H9 (cell line): ENCODE results near the gene WSCD1. TPM values are rescaled to one million over a fixed set of nuclear protein-coding genes. Genes with fewer than 3 reads are reported as not detected.

Experiments
- DNase-seq: peaks from one replicate; pipeline ENCODE4 v3.0.0-alpha.2; 2017
- H2AFZ ChIP-seq: one replicate; pipeline ENCODE4 v1.6.1; 2013; ENCODE audit warnings: mild to moderate bottlenecking, low read length, control low read depth, moderate library complexity
- H2AK5ac ChIP-seq: 2 replicates; pipeline ENCODE4 v1.6.1; 2013; ENCODE audit warnings: low read length, control low read depth, mixed read lengths; ENCODE audit not compliant: insufficient read length
- H2BK120ac ChIP-seq: one replicate; pipeline ENCODE4 v1.6.1; 2013; ENCODE audit warnings: low read depth, mild to moderate bottlenecking, low read length, control low read depth, inconsistent platforms; ENCODE audit not compliant: poor library complexity, severe bottlenecking
- H2BK12ac ChIP-seq: 2 replicates; pipeline ENCODE4 v1.6.1; 2013; ENCODE audit warnings: low read length, control low read depth, mixed read lengths, low read depth; ENCODE audit not compliant: insufficient read length
- H2BK15ac ChIP-seq: 2 replicates; pipeline ENCODE4 v1.6.1; 2013; ENCODE audit warnings: low read depth, low read length, control low read depth
- H2BK20ac ChIP-seq: one replicate; pipeline ENCODE4 v1.6.1; 2013; ENCODE audit warnings: low read depth, mild to moderate bottlenecking, low read length, control low read depth, inconsistent platforms; ENCODE audit not compliant: poor library complexity, severe bottlenecking
- H2BK5ac ChIP-seq: 2 replicates; pipeline ENCODE4 v1.6.1; 2013; ENCODE audit warnings: low read length, control low read depth, mixed read lengths; ENCODE audit not compliant: insufficient read length
- H3K14ac ChIP-seq: 2 replicates; pipeline ENCODE4 v1.6.1; 2013; ENCODE audit warnings: low read length, control low read depth; ENCODE audit not compliant: insufficient read depth
- H3K18ac ChIP-seq: 2 replicates; pipeline ENCODE4 v1.6.1; 2013; ENCODE audit warnings: low read depth, mild to moderate bottlenecking, mixed read lengths, low read length, control low read depth; ENCODE audit not compliant: insufficient read length
- H3K23ac ChIP-seq: 2 replicates; pipeline ENCODE4 v1.6.1; 2013; ENCODE audit warnings: low read length, control low read depth, mixed read lengths, low read depth; ENCODE audit not compliant: insufficient read length
- H3K23me2 ChIP-seq: 2 replicates; pipeline ENCODE4 v1.6.1; 2013; ENCODE audit warnings: low read depth, mild to moderate bottlenecking, mixed read lengths, low read length, control low read depth; ENCODE audit not compliant: insufficient read length, poor library complexity, severe bottlenecking
- H3K27ac ChIP-seq: 2 replicates; pipeline ENCODE4 v1.5.1; 2013; ENCODE audit warnings: low read length, control low read depth, mixed read lengths, low read depth; ENCODE audit not compliant: insufficient read length
- H3K27me3 ChIP-seq: 2 replicates; pipeline ENCODE4 v1.6.1; 2013; ENCODE audit warnings: low read length, control low read depth, inconsistent platforms; ENCODE audit not compliant: insufficient read depth
- H3K4ac ChIP-seq: 2 replicates; pipeline ENCODE4 v1.6.1; 2013; ENCODE audit warnings: low read depth, mild to moderate bottlenecking, control low read depth, inconsistent platforms, low read length, moderate library complexity
- H3K4me1 ChIP-seq: 2 replicates; pipeline ENCODE4 v1.6.1; 2013; ENCODE audit warnings: low read length, control low read depth, inconsistent platforms; ENCODE audit not compliant: insufficient read depth
- H3K4me2 ChIP-seq: 2 replicates; pipeline ENCODE4 v1.6.1; 2013; ENCODE audit warnings: low read length, control low read depth, mixed read lengths; ENCODE audit not compliant: insufficient read length, insufficient read depth
- H3K56ac ChIP-seq: 2 replicates; pipeline ENCODE4 v1.6.1; 2013; ENCODE audit warnings: low read depth, mild to moderate bottlenecking, mixed read lengths, low read length, control low read depth; ENCODE audit not compliant: insufficient read length
- H3K79me1 ChIP-seq: 2 replicates; pipeline ENCODE4 v1.6.1; 2013; ENCODE audit warnings: low read depth, mild to moderate bottlenecking, moderate library complexity, low read length, control low read depth, inconsistent platforms; ENCODE audit not compliant: insufficient read depth, poor library complexity, severe bottlenecking
- H3K79me2 ChIP-seq: 2 replicates; pipeline ENCODE4 v1.6.1; 2013; ENCODE audit warnings: low read length, control low read depth, inconsistent platforms; ENCODE audit not compliant: insufficient read depth
- H3K9ac ChIP-seq: 2 replicates; pipeline ENCODE4 v1.6.1; 2013; ENCODE audit warnings: low read length, control low read depth, mixed read lengths; ENCODE audit not compliant: insufficient read length; ENCODE audit errors: extremely low read depth
- H3K9me3 ChIP-seq: one replicate; pipeline ENCODE4 v1.6.1; 2013; ENCODE audit warnings: low read depth, low read length, inconsistent platforms; ENCODE audit not compliant: control insufficient read depth
- H3T11ph ChIP-seq: one replicate; pipeline ENCODE4 v1.6.1; 2013; ENCODE audit warnings: mild to moderate bottlenecking, low read length, control low read depth, inconsistent platforms
- H4K20me1 ChIP-seq: one replicate; pipeline ENCODE4 v1.6.1; 2013; ENCODE audit not compliant: control insufficient read depth, insufficient read length, insufficient read depth
- H4K5ac ChIP-seq: 2 replicates; pipeline ENCODE4 v1.6.1; 2013; ENCODE audit warnings: low read depth, mild to moderate bottlenecking, mixed read lengths, low read length, control low read depth; ENCODE audit not compliant: insufficient read length
- H4K8ac ChIP-seq: replicated peaks from 2 replicates; pipeline ENCODE4 v1.6.1; 2013; ENCODE audit warnings: low read length, control low read depth, mixed read lengths, low read depth; ENCODE audit not compliant: insufficient read length
- H4K91ac ChIP-seq: 2 replicates; pipeline ENCODE4 v1.6.1; 2013; ENCODE audit warnings: low read depth, mild to moderate bottlenecking, moderate library complexity, mixed read lengths, low read length, control low read depth; ENCODE audit not compliant: insufficient read length
- H3K27ac Mint-ChIP-seq, 3 experiments: 2 replicates in 2 of 3; 3 replicates in 1 of 3; pipeline ENCODE4 v1.8.0; 2020 to 2021; ENCODE audit warnings: mixed read lengths in 3 of 3, mild to moderate bottlenecking in 1 of 3, moderate library complexity in 1 of 3
- H3K27me3 Mint-ChIP-seq: 2 replicates; pipeline ENCODE4 v1.8.0; 2021; ENCODE audit warnings: low read depth, mild to moderate bottlenecking, moderate library complexity, mixed read lengths
- H3K36me3 Mint-ChIP-seq, 3 experiments: 2 replicates in 2 of 3; 3 replicates in 1 of 3; pipeline ENCODE4 v1.8.0; 2020 to 2021; ENCODE audit warnings: low read depth in 3 of 3, mixed read lengths in 3 of 3; ENCODE audit not compliant: insufficient read depth in 1 of 3
- H3K4me1 Mint-ChIP-seq, 2 experiments: 2 replicates each; pipeline ENCODE4 v1.8.0; 2020; ENCODE audit warnings: mixed read lengths in 2 of 2
- H3K4me3 Mint-ChIP-seq, 2 experiments: 2 replicates in 1 of 2; 3 replicates in 1 of 2; pipeline ENCODE4 v1.8.0; 2020 to 2021; ENCODE audit warnings: mild to moderate bottlenecking in 2 of 2, mixed read lengths in 2 of 2, moderate library complexity in 1 of 2
- H3K9me3 Mint-ChIP-seq, 2 experiments: 2 replicates in 1 of 2; 3 replicates in 1 of 2; pipeline ENCODE4 v1.8.0; 2020; ENCODE audit warnings: mild to moderate bottlenecking in 2 of 2, mixed read lengths in 2 of 2, moderate library complexity in 1 of 2
- WGBS: extraction: QIAGEN DNeasy Blood & Tissue Kit; methylation state at CpG from one replicate; pipeline ENCODE4 v1.1.7; 2013; ENCODE audit warnings: missing lambda C conversion rate, low lambda C conversion rate, mixed read lengths; ENCODE audit not compliant: insufficient read length; ENCODE audit errors: extremely low coverage; 5-methylcytosine and 5-hydroxymethylcytosine counted together
- total RNA-seq: library from RNA; stranded (reverse); gene quantifications from 2 replicates; pipeline ENCODE4 v1.2.1, GENCODE V29; 2021
- TF ChIP-seq, protein P1 (sequence below): fragments of 200-600 bp; sonication (generic); conservative IDR thresholded peaks from 3 replicates; pipeline ENCODE4 v1.8.0; 2021; ENCODE audit warnings: antibody characterized with exemption, mild to moderate bottlenecking

Gene WSCD1
- total RNA-seq, 1 experiment from 2014 or later, result 33.6 TPM

DNA sequence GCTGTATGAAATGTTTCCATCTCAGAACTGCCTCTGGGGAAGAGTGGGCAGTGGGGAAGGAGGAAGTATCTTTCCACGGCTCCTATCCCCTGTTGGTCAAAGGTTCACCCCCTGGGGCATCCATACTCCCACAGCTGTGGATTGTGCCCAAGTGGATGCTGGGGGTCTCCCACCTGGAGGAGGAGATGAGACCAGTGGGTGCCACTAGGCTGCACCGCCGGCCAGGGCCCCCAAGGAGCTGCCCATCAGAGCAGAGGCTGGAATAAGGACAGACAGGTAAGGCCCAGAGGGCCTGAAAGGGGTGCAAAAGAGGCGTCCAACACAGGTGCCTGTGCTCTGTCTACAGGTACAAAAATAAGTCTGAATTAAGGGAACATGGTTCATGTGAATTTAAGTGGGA is 87.5 kb downstream of the WSCD1 start:
- H3K36me3 Mint-ChIP-seq, result no peaks in the 10 kb centered on the region
- peaks cover 24 to 28% of the 10 kb centered on the region in 2 experiments for H3K4me1 Mint-ChIP-seq
- Histone ChIP-seq H2BK120ac (no peak overlapping the region), H3K4me1 (peaks cover 2% of the 10 kb centered on the region; the same call in 1 of the 2 replicates), H3K79me1 (no peaks in the 10 kb centered on the region), H3K18ac (no peak overlapping the region), H2BK15ac (no peak overlapping the region), H3K9me3 (no peaks in the 10 kb centered on the region), H4K8ac (no peak overlapping the region), H3K14ac (no peak overlapping the region), H3K27ac (no peak overlapping the region), H2BK20ac (no peak overlapping the region), H3K4ac (no peak overlapping the region), H2BK5ac (no peak overlapping the region), H3T11ph (no peak overlapping the region), H3K27me3 (no peaks in the 10 kb centered on the region), H3K23me2 (no peaks in the 10 kb centered on the region), H3K4me2 (no peak overlapping the region), H2AFZ (no peak overlapping the region), H3K56ac (no peak overlapping the region), H3K23ac (no peak overlapping the region), H4K20me1 (no peaks in the 10 kb centered on the region), H3K79me2 (no peaks in the 10 kb centered on the region), H3K9ac (no peak overlapping the region), H4K5ac (no peak overlapping the region), H2AK5ac (no peak overlapping the region), H4K91ac (no peak overlapping the region), H2BK12ac (no peak overlapping the region)
- H3K4me3 Mint-ChIP-seq, result no peak overlapping the region
- TF ChIP-seq, protein P1, sequence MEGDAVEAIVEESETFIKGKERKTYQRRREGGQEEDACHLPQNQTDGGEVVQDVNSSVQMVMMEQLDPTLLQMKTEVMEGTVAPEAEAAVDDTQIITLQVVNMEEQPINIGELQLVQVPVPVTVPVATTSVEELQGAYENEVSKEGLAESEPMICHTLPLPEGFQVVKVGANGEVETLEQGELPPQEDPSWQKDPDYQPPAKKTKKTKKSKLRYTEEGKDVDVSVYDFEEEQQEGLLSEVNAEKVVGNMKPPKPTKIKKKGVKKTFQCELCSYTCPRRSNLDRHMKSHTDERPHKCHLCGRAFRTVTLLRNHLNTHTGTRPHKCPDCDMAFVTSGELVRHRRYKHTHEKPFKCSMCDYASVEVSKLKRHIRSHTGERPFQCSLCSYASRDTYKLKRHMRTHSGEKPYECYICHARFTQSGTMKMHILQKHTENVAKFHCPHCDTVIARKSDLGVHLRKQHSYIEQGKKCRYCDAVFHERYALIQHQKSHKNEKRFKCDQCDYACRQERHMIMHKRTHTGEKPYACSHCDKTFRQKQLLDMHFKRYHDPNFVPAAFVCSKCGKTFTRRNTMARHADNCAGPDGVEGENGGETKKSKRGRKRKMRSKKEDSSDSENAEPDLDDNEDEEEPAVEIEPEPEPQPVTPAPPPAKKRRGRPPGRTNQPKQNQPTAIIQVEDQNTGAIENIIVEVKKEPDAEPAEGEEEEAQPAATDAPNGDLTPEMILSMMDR, result no peak
- WGBS, result no CpG with 5 or more reads among the region's 4 CpGs
- no peaks in the 10 kb centered on the region; a peak in 1 of 5 replicates for H3K9me3 Mint-ChIP-seq
- DNase-seq, result no peak
- peaks cover 3% of the 10 kb centered on the region for H3K27me3 Mint-ChIP-seq
- no peak overlapping the region for H3K27ac Mint-ChIP-seq
